Thyroid gland (tissue), 4 donors: Measurements from ENCODE around the gene CHRNA1.

Experiments used
- POLR2A ChIP-seq, 2 donors: fragments of 450-650 bp; IDR thresholded peaks; one replicate each; pipeline ENCODE4 v1.6.1; 2017; ENCODE audit warnings: antibody characterized with exemption in 2 of 2, mild to moderate bottlenecking in 2 of 2, moderate library complexity in 1 of 2
- TF ChIP-seq, protein P1 (sequence below), 6 experiments: fragments of 200-600 bp in 3 of 6; fragments of 450-650 bp in 3 of 6; sonication (generic) in 3 of 6; IDR thresholded peaks; one replicate each; pipeline ENCODE4 v1.5.1; 2016 to 2019; ENCODE audit warnings: antibody characterized with exemption in 6 of 6, mild to moderate bottlenecking in 2 of 6, inconsistent platforms in 1 of 6, moderate library complexity in 1 of 6

DNA sequence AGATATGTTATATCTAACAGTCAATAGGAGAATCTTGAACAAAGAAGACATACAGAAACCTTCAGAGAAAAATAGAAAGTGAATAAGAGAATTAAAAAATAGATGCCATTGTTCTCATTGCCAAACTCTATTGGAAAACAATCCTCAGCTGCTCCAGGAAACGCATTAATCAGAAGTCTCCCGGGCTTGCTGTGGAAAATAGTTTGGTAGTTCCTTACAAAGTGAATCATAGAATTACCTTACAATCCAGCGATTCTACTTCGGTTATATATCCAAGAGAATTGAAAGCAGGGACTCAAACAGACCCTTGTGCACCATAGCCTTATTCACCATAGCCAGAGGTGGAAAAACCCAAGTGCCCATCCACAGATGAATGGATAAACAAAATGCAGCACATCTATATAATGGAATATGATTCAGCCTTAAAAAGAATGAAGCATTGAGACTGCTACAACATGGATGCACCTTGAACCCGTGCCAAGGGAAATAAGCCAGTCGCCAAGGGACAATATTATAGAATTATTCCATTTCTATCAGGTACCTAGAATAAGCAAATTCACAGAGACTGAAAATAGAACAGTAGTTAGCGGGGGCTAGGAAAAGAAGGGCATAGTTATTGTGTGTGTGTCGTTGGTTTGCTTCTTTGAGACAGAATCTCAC lies 21.9 kb upstream of the CHRNA1 start:
- no peak for TF ChIP-seq POLR2A (IDR thresholded peaks at IDR 0.05)
- TF ChIP-seq, protein P1, sequence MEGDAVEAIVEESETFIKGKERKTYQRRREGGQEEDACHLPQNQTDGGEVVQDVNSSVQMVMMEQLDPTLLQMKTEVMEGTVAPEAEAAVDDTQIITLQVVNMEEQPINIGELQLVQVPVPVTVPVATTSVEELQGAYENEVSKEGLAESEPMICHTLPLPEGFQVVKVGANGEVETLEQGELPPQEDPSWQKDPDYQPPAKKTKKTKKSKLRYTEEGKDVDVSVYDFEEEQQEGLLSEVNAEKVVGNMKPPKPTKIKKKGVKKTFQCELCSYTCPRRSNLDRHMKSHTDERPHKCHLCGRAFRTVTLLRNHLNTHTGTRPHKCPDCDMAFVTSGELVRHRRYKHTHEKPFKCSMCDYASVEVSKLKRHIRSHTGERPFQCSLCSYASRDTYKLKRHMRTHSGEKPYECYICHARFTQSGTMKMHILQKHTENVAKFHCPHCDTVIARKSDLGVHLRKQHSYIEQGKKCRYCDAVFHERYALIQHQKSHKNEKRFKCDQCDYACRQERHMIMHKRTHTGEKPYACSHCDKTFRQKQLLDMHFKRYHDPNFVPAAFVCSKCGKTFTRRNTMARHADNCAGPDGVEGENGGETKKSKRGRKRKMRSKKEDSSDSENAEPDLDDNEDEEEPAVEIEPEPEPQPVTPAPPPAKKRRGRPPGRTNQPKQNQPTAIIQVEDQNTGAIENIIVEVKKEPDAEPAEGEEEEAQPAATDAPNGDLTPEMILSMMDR (IDR thresholded peaks at IDR 0.05): no peak
